Activated CD4-positive, alpha-beta T cell treated with anti-CD3 and anti-CD28 coated beads for 1 hour (primary cell): ENCODE results near the gene MRS2.
"Not testable (repeated sequence)": the region's sequence is repeated elsewhere in the genome, so short reads cannot be mapped to it uniquely, and the experiment has no call there.

ENCODE experiments used
- DNase-seq: peaks from one replicate; pipeline ENCODE4 v3.0.0-alpha.2; 2020

Gene MRS2

DNA sequence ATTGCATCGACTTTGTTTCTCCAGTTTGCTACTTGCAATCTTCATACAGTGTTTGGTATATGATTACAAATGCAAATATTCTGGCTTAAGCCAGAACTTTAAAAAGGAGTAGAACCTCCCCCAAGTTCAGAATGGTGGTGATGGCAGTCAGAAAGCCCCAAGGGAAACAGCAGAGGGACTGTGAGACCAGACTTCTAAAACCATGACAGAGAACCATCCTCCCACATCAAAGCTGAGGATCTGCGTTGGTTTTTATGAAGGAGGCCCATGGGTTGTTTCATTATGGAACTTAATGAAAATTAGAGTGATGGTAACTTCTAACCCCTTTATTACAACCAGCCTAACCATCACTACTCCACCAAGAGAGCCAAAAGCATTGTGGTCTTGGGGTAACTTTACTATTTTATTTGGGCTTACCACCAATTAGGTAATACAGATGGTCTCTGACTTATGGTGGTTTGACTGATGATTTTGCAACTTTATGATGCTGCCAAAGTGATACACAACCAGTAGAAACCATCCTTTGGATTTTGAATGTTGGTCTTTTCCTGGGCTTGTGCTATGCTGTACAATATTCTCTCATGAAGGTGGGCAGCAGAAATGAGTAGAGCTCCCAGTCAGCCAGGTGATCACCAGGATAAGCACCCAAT is 10.9 kb upstream of the MRS2 start:
- no peak for DNase-seq

DNA sequence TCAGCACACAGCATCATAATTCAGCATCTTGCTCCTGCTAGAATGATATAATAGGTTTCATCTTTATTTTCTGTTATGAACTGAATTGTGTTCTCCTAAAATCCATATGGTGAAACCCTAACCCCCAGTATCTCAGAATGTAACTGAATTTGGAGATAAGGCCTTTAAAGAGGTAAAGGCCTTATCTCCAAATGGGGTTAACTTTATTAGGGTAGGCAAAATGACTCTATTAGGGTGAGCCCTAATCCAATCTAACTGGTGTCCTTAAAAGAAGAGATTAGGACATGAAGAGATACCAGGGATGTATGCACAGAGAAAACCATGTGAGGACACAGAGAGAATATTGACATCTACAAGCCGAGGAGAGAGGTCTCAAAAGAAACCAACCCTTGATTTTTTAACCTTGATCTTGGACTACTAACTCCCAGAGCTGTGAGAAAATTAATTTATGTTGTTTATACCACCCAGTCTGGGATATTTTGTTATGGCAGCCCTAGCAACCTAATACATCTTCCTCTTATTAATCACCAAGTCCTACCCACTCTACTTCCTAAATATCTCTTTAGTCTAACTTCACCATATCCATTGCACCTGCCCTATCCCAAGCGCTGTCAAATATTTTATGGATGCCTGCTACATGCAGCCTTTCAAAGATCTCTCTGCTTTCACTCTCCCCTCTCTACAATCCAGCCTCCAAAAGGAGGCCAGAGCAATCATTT is 8.5 kb upstream of the MRS2 start:
- DNase-seq = no peak

DNA sequence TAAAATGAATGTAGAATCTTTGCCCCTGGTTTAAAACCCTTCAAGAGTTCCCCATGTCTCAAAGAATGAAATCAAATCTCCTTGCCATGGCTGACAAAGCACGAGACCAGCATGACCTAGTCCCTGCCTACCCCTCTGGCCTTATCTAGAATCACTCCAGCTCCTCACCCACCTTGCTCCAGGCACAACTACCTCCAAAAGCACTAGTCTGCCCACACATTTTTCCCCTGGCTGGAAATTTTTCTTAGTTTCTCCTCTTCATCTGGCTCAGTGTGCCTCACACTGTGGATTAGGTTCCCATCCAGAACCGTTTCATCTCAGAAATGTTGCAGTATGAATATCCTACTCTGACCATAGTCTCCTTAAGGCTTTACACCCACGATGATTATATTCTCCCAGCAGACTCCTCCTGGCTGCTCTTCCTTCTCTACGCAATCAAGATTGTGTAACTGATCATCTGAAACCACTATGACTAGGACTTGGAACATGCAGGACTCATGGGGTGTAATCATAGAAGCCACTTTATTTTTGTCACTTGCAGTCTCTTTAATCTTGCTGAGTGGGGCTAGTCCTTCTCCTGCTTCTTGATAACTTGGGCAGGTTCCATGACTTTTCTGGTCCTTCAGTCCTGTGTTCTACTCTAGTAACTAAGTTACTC is 7.8 kb upstream of the MRS2 start:
- no peak for DNase-seq

DNA sequence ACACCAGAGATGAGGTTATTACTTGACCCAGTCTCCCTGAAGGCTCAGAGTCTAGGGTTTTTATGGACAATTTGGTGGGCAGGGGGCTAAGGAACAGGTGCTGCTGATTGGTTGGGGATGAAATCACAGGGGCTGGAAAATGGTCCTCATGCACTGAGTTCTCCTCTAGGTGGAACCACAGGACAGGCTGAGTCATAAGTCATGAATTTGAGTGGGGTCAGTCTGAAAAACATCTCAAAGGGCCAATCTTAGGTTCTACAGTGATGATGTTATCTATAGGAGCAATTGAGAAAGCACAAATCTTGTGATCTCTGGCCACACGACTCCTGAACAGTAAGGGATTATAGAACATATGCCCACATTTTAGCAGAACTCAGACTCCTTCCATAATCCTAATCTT is 5.9 kb upstream of the MRS2 start:
- no peak for DNase-seq

DNA sequence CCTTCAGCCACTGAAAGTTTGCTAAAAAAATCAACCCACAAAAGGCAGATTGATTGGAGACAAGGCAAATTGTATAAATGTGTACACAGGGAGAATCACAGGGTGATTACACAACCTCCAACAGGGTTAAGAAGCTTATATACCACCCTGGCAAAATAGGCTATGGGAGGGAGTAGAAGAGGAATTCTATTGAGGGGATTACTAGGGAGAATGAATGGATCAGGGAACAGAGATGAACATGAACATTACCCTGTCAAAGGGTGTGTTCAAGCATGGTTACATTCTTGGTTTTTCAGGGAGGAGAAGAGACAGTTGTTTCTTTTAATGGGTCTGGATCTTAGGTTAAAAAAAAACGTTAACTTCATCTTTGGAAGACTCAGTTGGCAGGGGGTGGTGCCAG is 5.1 kb upstream of the MRS2 start:
- DNase-seq = no peak

DNA sequence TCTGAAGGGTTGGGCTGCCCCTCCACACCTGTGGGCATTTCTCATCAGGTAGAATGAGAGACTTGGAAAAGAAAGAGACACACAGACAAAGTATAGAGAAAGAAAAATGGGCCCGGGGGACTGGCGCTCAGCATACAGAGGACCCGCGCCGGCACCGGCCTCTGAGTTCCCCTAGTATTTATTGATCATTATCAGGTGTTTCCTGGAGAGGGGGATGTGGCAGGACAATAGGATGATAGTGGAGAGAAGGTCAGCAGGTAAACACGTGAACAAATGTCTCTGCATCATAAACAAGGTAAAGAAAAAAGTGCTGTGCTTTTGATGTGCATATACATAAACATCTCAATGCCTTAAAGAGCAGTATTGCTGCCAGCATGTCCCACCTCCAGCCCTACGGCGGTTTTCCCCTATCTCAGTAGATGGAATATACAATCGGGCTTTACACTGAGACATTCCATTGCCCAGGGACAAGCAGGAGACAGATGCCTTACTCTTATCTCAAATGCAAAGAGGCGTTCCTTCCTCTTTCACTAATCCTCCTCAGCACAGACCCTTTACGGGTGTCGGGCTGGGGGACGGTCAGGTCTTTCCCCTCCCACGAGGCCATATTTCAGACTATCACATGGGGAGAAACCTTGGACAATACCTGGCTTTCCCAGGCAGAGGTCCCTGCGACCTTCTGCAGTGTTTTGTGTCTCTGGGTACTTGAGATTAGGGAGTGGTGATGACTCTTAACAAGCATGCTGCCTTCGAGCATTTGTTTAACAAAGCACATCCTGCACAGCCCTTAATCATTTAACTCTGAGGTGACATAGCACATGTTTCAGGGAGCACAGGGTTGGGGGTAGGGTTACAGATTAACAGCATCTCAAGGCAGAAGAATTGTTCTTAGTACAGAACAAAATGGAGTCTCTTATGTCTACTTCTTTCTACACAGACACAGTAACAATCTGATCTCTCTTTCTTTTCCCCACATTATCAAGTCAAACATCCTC is 2.4 kb upstream of the MRS2 start:
- DNase-seq = not testable (repeated sequence)

DNA sequence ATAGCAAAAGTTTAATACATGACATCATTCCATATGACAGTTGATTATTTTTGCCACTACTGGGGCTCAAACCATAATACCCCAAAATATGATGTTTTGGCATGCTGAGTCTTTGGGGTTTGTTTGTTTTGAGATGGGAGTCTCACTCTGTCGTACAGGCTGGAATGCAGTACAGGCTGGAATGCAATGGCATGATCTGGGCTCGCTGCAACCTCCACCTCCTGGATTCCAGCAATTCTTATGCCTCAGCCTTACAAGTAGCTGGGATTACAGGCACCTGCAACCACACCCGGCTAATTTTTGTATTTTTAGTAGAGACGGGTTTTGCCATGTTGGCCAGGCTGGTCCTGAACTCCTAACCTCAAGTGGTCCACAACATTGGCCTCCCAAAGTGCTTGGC is 1.3 kb upstream of the MRS2 start:
- no peak for DNase-seq

DNA sequence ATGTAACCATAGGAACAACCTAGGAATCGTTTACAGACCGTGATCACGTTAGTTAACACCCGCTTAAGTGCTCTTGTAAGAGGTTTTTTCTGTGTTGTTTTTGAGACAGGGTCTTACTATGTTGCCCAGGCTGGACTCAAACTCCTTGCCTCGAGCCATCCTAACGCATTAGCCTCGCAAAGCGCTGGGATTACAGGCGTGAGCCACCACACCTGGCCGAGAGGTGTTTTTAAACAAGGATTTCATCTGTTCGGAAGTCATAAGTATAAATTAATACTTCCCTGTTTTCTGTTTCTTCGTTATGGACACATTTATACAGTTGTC is 727 bp downstream of the MRS2 start:
- DNase-seq = no peak

DNA sequence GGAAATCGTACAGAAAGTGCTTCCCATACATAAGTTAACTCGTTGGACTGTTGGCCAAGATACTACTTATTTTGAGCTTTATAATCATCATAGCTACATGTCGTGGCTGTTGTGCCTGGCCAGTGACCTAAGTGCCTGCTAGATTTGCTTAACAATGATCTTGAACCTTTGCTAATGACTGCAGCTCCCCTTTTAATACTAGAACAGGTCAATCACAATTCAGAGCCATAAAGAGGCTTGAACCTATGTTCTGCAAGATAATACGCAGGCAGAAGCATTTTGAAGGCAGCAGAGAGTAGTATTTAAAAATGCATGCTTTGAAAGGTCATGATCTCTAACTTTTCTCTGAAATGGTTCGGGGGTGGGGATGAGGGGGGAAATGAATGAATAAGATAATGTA is 2.5 kb downstream of the MRS2 start:
- no peak for DNase-seq

DNA sequence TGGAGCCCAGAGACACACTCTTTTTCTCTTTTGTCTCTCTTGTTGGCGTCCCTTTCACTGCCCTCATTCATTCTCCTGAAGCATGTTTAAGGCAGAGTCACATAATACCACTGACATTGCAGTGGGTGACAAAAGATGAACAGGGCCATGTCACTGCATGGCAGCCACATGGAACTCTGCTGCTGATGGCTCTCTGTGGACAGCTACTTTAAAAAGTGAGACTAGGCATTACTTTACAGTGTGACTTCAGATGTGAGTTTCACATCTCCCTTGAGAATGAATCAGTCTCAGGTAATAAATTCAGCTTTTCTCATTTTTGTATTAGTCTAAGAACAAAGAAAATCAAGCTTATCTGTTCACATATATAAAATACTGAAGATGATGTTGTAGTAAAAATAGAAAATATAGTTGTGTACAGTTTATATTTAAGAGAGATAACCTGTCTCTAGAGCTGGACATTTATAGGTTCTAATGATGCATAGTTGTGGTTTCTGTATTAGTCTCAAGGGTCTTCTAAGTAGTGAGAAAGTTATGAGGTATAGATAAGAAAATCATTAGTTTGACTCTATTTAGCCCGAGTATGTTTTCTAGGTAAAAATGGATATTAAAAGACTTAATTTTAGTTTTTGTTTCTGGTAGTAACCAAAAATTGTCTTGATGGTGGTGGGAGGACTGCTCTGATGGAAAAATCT is 6.1 kb downstream of the MRS2 start:
- no peak for DNase-seq

DNA sequence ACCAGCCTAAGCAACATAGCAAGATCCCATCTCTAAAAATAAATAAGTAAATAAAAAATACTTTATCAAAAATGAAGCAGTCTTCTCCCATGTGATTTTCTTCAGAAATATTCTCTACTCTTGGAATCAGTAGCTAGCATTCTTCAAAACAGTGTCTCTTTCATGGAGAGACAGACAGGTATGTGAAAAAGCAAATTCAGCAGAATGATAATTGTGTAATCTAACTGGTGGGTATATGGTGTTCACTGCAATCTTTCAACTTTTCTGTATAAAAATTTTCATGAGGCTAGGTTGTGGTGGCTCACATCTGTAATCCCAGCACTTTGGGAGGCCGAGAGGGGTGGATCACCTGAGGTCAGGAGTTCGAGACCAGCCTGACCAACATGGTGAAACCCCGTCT is 7.9 kb downstream of the MRS2 start:
- DNase-seq = no peak

DNA sequence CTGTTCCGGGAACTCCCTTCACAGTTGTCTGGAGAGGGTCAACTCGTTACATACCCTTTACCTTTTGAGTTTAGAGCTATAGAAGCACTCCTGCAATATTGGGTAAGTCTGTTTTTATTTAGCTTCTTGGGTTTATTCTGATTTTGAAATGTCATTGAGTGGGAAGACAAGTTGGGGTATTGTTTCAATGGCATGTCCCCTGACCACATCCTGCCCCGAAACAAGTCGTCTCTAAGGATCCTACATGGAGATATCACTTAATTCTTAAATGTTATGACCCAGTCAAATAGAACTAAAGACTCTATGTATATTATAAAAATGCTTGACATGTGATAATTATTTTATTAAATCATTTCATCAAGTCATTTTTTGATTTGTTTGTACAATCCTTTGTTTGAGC is 9.6 kb downstream of the MRS2 start:
- DNase-seq = no peak

DNA sequence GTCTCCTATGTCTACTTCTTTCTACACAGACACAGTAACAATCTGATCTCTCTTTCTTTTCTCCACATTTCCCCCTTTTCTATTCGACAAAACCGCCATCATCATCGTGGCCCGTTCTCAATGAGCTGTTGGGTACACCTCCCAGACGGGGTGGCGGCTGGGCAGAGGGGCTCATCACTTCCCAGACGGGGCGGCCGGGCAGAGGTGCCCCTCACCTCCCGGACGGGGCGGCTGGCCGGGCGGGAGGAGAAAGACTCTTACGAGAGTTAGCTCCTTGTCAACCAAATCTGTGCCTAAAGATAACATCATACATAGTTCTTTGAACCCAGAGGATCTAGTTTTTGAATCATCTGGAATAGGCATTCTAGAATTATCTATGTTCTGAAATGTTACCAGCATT is 11.8 kb downstream of the MRS2 start:
- DNase-seq = not testable (repeated sequence)

DNA sequence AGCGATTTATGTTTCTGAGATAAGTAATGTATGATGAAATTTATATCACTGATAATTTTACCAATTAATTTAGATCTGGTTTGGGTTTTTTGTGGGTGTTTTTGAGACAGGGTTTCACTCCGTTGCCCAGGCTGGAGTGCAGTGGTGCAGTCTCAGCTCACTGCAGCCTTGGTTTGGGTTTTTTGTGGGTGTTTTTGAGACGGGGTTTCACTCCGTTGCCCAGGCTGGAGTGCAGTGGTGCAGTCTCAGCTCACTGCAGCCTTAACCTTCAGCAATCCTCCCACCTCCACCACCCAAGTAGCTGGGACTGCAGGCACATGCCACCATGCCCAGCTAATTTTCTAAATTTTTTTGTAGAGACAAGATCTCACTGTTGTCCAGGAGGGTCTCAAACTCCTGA is 13.0 kb downstream of the MRS2 start:
- no peak for DNase-seq

DNA sequence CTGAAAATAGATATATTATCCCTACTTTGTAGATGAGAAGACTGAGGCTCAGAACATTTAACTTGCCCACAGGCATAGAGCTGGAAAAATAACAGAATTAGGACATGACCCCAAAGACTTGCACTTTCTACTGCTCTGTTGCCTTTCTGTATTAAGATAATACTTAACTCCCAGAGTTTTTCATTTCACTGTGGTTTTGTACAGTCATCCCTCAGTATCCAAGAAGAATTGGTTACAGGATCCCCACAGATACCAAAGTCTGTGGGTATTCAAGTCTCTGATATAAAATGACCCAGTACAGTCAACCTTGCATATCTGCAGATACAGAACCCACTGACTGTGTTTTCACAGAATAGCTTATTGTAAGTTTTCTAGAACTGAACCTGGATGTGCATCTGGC is 16.8 kb downstream of the MRS2 start:
- no peak for DNase-seq

DNA sequence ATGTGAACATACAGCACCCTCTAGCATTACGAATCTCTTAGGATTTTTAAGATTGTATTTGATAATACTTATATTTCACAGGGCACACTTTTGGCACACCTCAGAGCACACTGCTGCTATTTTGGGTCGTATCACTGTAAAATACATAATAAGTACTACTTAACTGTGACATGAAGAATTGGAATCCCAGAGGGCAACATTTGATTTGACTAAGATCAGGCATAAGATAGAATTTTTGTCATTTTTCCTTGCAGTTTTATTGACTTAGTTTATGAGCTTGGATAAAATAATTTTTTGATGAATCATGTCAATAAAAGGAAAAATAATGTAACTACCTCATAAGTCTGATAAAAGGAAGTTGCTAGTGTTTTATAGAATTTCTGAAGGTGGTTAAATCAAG is 22.4 kb downstream of the MRS2 start:
- DNase-seq = no peak

DNA sequence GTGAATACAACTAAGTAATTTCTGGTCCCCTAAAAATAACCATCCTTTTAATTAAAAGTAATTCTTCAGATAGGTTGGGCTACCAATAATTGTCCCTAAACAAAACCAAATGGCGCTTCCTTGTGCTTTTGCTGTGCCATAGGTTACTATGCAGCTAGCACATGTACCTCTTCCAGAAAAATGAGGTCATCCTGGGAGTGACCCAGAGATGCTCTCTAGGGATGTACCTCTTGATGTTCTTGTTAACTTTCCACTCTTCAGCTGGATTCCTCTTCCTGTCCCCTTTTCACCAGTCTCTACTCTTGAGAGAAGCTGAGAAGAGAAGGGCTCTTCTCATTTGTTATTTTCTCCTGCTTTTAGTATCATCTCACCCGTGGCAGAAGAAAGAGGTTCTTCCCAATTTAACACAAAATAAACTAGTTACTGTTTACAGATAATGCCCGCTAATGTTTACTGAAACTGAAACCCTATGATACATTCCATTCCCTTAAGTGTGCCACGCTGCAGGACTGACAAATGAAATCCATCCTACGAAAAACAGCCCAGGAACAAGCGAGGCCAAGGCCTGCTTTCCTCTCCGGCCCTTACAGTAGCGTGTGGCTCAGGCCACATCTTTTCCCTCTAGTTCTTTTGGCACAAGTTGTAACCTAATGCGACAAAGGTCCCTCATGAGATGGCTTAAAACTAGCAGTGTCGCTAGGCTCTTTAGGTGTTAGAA is 24.2 kb downstream of the MRS2 start:
- DNase-seq = no peak

DNA sequence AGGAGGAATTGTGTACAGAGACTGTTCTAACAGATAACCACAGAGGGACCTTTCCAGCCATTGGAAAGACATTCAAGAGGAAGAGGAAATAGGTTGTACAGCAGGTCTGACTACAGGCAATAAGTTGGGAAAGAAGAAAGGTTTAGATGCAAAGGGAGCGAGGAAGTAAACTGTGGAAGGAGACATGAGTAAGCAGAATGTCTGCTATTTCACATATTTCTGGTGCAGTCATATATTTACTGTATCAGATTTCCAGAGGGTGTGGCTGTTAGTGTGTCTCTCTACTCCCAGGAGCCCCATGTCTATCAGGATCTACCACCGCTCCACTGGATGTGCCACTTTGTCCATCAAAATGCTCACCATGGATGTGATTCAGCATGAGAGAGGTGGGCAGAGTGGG is 25.9 kb downstream of the MRS2 start:
- no peak for DNase-seq

DNA sequence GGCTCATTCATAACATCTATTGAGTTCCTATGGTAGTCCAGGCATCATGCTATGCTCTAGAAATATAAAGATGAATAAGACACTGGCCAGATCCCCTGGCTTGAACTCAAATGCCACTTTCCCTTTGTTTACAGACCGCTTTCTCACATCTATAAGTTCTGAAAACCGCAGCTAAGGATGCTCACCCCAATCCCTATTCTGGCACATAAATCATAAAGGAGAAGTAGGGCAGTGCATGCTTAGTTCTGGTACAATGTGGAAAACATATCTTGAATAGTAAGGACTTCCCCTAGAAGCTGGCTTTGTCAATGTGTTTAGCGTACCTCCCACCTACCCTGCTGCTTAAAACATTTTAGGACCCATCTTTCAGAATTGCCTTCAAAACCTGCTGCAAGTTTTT is 26.4 kb downstream of the MRS2 start:
- DNase-seq = no peak

DNA sequence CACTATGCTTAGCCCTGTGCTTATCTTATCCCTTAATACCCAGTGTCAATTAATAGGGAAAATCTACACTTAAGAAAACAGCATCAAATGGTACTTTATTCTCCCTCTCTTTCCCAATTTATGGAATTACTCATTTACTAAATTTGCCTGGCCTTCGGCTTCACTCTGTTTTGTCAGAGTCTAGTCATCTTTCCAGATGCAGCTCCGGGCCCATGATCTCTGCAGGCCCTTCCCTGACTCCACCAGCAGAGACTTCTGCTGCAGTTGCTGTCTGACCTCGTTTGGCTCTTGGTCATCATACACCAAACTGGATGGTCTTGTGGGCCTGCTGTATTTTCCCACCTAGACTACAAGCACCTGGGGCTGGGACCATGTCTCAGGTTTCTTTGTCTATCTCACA is 27.4 kb downstream of the MRS2 start:
- no peak for DNase-seq

DNA sequence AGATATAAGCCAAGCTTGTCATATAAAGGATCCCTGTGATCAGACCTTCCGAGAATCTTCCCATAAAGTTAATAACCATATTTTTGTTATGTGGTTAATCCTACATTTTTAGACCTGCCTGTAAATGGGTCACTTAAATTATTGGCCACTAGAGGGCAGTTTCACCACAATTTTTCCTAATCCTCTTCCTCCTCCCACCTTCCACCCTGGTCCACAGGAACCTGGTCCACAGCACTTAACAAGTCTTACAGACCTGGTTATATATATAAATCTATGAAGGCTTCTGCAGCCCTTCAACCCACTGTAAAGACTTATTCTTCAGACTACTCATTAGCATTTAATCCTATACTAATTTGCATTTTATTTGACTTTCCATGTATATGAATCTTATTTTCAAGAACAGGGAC is 28.3 kb downstream of the MRS2 start:
- no peak for DNase-seq

DNA sequence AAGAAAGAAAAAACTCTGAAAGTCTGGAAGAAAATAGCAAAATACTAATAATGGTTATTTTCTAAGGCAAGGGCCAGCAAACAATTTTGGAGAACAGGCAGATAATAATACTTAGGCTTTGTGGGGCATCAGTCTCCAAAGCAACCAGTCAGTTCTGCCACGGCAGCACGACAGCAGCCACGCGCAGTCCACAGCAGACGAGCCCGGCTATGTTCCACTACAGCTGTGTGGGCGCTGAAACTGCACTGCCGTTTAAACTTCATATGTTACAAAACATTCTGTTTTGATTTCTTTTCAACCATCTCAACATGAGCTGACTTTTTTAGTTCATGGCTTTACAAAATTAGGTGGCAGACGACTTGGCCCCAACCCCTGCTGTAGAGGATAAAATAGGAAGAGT is 29.9 kb downstream of the MRS2 start:
- DNase-seq = no peak
